HG03139 (cell line): ENCODE results near the gene MUCL3.
"Not testable (repeated sequence)": the region's sequence is repeated elsewhere in the genome, so short reads cannot be mapped to it uniquely, and the experiment has no call there.

Experiments
- ATAC-seq: cut with Tn5 transposase; IDR thresholded peaks from one replicate; pipeline ENCODE4 v1.9.1; 2021; ENCODE audit not compliant: unreplicated experiment

MUCL3 gene

DNA sequence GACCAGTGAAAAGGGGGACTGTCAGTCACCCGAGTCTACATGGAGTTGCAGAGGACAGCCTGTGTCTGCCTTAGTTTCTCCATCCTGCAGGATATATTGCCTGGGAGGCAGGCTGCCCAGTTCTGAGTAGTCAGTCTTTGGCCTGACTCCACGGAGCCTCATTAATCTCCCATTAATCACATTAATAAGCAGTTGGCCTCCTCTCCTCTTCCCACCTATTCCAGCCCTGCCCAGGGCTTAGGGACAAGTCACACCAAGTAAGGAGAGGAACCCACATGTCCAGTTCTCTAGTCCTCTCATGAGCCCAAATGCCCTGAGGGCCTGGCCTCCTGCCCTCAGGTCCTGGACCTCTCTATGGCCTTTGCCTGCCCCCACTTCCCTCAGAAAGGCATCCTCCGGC lies 1.3 kb upstream of the MUCL3 start:
- no peak for ATAC-seq

DNA sequence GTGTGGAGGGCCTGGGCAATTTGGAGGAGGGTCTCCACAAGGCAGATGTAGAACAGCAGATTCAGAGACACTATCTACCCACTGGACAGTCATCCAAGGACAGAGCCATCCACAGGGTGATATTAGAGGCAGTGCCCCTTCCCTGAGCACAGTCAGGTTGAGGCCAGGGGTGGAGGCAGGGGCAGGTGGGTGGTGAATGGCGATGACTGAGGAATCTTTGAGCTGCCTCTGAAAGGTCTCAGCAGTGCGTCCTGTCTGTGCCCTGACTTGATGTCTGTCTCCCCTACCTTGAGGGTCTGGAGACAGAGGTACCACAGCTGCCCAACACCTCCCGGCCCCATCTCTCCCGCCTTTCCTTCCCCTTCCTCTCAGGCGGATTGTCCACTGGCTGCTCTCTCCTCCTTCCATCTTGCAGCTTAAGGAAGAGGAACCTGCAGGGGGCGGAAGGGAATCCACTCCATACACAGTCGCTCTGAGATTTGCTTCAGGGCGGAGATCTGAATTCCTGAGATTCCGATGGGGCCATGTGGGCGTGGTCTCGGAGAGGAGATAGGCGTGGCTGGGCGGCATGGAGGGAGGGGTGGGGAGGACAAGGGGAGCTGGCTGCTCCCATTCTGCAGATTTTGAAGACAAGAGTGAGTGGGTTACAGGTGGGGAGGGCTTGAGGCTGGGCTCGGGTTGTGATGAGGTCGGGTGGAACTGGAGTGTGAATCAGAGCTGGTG lies 1.7 kb downstream of the MUCL3 start:
- ATAC-seq, result no peak

DNA sequence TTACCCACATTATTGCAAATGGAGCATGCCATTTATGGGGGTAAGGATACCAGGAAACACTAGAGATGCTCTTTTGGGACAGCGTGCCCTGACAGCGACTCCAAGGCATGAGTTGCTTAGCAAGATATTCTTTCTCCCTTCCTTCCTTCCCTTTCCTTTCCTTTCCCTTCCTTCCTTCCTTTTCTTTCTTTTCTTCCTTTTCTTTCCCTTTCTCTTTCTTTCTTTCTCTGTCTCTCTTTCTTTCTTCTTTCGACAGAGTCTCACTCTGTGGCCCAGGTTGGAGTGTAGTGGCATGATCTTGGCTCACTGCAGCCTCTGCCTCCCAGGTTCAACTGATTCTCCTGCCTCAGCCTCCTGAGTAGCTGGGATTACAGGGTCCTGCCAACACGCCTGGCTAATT lies 3.3 kb downstream of the MUCL3 start:
- no peak for ATAC-seq

DNA sequence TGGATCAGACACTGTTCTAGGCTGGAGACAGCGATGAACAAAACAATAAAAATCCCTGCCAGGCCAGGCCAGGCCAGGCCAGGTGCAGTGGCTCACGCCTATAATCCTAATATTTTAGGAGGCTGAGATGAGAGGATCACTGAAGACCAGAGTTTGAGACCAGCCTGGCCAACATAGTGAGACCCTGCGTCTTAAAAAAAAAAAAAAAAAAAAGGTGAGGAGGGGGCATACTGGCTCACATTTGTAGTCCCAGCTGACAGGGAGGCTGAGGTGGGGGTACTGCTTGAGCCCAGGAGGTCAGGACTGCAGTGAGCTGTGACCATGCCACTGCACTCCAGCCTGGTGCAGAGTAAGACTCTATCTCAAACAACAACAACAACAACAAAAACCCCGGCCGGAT lies 4.5 kb downstream of the MUCL3 start:
- ATAC-seq, result no peak

DNA sequence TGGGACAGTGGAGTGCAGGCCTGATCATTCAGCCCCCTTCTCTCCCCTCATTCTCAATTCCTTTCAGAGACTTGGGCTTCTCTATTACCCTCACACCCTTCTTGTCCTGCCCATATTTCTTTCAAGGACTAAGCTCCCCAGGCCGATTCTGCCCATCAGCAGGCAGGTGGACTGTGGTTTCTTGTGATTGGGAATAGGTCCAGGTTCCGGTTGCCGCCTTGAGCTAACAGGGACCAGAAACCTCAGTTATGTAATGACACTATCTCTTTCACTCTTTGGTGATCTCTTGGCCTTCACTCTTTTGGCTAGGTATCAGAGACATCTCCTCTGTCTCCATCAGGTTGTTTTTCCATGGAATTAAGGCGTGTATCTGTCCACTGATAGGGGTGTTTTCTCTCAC lies 6.5 kb downstream of the MUCL3 start:
- ATAC-seq, result no peak

DNA sequence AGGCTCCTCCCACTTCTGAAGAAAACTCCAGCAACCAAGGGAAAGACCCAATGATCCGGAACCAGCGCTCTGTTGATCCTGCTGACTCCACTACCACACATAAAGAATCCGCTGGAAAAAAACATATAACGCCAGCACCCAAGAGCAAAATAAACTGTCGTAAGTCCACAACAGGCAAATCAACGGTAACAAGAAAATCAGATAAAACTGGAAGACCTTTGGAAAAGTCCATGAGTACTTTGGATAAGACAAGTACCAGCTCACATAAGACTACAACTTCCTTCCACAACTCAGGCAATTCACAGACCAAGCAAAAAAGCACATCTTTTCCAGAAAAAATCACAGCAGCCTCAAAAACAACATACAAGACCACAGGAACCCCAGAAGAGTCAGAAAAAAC lies 8.0 kb downstream of the MUCL3 start:
- ATAC-seq, result no peak

DNA sequence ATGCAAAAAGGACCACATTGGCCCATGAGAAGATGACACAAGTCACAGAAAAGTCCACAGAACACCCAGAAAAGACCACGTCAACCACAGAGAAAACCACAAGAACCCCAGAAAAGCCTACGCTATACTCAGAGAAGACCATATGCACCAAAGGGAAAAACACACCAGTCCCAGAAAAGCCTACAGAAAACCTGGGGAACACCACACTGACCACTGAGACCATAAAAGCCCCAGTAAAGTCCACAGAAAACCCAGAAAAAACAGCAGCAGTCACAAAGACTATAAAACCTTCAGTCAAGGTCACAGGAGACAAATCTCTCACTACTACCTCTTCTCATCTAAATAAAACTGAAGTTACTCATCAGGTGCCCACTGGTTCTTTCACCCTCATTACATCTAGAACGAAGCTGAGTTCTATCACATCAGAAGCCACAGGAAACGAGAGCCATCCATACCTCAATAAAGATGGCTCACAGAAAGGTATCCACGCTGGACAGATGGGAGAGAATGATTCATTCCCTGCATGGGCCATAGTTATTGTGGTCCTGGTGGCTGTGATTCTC lies 11.2 kb downstream of the MUCL3 start:
- no peak for ATAC-seq

DNA sequence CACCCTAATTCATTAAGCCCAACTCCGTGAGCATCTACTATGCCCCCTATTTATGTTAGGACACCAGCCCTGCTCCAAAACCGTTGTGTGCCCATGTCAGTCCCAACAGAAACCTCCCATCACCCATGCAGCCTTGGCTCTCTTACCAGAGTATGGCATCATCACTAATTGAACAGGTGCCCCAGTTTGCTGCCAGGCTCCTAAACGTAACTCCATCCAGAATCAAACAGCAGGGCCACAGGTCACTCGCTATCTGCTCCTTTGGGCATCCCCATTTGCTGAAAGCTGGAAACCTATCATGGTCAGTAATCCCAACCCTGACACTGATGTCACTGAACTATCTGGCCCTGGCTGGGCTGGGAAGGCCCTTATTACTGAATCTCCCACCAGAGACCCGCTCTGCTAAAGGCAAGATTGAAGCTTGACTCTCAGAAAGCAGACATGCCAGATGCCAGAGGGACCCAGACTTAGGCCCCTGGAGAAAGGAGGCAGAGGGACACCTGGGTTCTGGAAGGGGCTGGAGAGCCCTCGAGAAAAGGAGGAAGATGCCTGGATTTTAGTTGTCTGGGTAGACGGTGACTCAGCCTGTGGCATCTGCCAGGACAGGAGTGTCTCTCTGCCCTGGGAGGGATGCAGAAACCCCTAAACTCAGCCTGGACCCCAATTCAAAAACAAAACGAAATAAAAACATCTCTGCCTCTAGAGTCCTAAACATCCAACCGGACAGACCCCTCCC lies 14.0 kb downstream of the MUCL3 start:
- ATAC-seq, result no peak

DNA sequence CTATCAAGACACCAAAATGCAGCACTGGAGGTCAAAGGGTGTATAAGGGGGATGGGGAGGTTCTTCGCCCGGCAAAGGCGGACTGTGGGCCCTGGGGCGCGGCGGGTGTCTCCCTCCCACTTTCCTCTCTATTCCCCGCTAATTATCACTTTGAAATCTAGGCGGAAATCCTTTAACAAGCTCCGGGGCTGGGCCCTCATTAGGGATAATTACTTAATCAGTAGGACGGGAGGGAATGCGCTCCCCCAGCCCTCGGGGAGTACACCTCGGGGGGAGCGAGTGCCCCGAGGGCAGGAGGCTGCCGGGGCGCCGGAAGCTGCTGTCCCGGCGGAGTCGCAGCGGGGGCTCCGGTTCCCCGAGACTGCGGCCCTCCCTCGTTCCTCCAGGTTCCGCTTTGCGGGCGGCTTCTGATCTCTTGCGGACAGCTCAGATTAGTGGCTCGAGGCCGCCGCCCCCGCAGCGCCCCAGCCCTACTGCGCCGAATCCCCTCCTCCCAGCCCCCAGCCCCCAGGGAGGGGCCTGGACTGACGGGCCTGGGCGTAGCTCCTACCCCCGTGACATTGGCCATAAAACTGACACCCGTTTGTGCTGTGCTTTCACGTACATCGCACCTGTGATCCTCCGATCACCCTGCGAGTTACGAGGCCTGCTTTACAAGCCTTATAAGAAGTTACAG lies 14.7 kb downstream of the MUCL3 start:
- no peak for ATAC-seq

DNA sequence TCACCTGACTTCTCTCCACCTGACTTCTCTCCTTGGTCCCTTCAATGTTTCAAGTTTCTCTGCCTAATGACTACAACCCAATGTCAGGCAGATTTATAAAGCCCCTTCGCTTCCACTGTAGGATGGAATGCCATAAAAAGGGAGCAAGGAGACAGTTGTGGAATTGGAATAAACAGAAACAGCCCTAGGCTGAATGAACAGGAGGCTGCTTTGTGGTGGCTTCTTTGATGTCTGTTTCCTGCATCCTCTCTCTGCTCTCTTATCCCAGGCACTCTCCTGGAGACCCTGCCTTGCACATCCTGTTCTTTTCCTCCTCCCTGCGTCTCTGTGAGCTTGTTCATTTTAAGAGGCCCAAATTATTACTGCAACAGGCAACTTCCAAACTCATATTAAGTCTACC lies 16.9 kb downstream of the MUCL3 start:
- ATAC-seq, result no peak

DNA sequence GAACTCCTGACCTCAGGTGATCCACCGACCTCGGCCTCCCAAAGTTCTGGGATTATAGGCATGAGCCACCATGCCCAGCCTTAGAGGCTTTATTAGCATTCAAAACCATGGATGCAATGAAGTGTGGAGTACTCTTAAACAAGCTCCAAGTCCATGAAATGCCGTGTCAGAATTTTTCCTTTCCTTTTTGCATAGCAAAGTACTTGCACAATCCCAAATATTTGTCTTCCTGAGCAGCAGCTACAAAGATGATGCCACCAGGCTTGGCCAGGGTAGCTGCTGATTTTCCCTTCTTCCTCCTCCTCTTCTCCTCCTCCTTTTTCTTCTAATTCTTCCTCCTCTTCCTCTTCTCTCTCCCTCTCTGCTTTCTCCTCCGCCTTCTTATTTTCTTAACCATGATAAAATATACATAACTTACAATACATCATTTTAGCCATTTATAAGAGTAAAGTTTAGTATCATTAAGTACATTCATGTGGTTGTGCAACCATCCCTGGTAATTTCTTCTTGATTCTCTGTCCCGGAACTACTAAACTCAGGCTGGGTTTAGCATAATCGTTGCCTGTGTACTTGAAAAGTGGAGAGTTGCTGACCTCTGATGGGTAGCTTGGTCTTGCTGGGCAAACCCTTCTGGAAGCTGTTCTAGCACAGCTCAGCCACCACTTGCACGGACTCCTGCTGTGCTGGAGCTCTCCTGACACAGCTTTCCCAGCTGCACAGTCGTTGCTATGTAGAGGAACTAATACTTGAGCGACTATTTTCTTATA lies 20.3 kb downstream of the MUCL3 start:
- no peak for ATAC-seq

DNA sequence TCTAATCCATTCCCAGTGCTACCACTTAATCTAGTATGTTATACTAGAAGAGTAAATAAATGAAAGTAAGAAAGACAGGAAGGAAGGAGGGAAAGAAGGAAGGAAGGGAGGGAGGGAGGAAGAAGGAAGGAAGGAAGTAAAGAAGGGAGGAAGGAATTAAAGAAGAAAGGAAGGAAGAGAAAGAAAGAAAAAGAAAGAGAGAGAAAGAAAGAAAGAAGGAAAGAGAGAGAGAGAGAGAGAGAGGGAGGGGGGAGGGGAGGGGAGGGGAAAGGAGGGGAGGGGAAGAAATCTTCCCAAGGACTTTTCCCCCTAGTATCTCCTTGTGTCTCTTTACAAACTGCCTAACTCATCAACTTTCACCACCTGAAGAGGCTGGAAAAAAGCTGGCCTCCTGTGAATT lies 21.9 kb downstream of the MUCL3 start:
- no peak for ATAC-seq

DNA sequence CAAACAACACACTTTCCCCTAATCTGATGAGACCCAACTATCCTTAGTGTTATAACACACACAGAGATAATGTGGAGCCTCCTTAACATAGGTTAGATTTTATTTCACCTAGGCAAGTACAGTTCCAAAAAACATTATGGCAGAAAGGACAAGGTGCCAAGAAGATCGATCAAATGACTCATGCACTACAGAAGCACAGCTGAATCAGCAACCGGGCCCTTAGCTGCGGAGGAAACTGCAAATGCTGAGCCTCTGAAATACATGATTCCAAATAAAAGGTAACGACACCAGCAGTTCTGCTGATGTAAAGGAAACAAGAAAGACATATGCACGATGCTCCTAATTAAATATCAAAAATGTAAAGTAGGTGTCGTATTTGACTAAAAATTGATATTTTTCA lies 22.9 kb downstream of the MUCL3 start:
- no peak for ATAC-seq

DNA sequence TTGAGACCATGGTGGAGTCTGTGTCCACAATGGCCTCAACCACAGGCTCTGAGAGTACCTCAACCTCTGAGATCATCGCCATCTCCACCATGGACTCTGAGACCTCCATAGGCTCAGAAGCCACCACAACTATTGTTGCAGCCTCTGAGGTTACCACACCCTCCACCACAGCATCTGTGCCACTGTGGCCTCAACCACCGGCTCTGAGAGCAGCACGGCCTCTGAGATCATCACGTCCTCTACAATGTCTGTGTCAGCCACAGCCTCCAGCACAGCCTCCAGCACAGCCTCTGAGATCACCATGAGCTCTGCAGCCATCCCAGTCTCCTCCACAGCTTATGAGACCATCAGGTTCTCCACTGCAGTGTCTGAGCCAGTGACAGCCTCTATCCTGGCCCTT lies 23.3 kb downstream of the MUCL3 start:
- ATAC-seq, result no peak

DNA sequence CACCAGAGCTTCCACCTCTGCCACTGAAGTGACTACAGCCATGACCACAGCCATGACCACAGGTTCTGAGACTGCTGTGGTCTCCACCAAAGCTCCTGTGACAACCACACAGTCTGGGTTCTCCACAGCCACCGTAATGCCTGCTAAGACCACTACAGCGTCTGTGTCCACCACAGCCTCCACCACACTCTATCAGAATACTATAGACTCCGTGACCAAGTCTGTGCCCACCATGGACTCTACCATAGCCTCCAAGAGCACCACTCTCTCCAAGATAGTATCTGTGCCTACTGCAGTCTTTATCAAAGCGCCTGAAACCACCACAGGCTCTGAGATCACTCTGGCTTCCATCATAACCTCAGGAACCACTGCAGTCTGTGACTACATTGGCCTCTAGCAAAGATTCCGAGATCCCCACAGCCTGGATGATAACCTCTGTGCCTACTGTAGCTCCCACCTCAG lies 24.4 kb downstream of the MUCL3 start:
- no peak for ATAC-seq

DNA sequence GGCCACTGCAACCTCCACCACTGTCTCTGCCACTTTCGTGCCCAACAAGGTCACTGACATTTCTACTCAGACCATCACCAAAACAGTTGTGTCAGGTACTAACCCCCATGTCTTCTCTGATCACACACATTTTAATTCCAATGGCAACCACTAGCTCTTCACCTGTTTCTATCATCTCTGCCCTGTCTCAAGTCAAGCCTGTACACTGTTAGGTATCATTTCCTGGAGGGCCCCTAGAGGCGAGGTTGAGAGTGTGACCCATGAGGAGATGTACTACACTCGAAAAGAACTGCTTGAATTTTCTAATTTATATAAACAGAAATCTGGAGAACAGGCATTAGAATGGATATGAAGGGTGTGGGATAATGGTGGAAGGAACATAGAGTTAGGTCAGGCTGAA lies 25.4 kb downstream of the MUCL3 start:
- ATAC-seq, result no peak

DNA sequence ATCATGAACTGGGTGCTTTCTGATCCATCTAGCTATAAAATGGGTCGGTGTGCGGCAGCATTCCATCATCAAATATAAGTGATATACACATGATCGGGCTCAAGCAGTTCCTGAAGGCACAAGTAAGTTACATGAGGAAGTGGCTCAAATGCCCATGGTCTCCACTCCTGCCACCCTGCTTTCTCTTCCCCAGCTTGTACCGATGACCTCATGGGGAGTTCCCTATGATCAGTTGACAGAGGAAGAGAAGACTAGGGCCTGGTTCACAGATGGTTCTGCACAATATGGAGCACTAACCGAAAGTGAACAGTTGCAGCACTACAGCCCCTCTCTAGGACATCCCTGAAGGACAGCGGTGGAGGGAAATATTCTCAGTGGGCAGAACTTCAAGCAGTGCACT lies 28.4 kb downstream of the MUCL3 start:
- ATAC-seq, result not testable (repeated sequence)

DNA sequence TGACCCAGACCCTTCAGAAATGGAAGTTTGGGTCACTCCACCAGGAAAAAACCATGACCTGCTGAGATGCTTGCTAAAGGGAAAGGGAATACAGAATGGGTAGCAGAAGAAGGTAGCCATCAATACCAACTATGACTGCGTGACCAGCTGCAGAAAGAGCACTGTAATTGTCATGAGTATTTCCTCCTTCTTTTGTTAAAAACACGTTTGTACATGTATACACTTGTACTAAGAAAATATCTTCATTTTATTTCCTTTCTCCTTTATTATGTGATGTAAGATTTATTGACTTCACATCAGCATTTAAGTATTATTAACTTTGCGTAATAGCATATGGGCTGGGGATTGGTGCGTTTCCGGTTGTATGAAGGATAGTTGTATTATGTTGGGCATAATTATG lies 30.2 kb downstream of the MUCL3 start:
- no peak for ATAC-seq

DNA sequence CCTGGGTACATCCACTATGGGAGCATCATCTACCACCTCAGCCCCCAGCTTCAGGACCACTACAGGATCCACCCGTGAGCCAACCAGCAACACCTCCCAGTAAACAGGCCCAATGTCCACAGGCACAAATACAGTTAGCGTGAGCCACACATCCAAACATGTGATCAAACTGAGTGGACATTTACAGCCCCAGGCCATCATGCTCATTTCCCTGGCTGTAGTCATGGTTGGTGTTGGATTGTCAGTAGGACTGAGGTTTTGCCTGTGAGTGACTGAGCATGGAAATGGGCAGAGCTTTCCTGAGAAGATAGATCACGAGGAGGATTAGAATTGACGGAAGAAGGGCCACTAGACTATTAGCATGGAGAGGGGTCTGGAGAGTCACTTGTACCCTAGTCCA lies 32.0 kb downstream of the MUCL3 start:
- ATAC-seq, result no peak

DNA sequence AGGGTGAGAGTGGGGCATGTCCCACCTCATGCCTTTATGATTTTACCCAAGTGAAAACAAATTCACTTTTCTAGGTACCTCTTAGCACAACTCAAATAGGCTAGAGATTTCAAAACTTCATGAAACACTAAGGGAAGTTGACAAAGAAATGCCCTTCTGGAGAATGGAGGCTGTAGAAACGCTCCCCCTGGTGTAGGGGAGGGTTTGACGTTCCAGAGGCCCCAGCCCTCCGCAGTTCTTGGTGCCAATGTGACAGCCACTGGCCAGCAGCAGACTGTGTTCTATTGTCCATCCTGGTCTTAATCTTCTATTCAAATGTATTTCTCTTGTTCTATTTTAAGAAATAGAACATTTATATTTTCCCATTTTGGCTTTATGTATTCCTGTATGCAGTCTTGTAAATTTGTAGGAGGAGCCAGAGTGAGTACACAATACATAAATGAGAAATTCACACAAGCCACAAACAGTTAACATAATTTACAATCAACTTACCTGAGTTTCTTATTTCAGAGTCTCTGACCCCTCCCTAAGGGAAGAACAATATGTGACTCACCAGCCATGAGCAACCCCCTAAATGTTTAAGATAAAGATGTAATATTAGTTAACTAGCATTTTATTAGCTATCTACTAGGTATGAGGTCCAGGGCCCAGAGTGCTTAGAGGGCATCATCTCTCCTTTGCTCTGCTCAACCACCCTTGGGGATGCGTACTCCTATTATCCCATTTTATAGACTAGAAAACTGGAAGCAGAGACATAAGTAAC lies 33.9 kb downstream of the MUCL3 start:
- no peak for ATAC-seq
